NCI-H526 (cell line): ENCODE measurements around the gene RELA.

Experiments
- DNase-seq, 2 experiments: peaks; one replicate each; lab custom pipeline; 2025; lab: John Stamatoyannopoulos, UW

RELA gene

GRCh38 chr11:65633390-65634108 lies 29.2 kb downstream of the RELA start:
- DNase-seq: no peak

DNA sequence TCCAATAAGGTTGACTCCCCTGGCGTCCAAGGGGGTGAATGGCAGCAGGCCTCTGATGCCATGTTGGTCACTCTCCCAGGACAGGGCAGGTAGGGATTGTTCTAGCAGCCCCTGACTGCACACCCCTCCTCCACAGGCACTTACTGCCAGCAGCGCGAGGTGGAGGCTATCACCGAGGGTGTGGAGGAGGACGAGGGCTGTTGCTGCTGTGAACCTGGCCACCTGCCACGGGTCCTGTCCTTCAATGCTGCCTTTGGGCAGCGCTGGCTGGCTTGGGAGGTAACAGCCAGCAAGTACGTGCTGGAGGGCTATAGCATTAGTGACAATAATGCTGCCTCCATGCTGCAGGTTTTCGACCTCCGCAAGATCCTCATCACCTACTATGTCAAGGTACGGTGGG lies 32.5 kb downstream of the RELA start:
- no peak for DNase-seq

GRCh38 chr11:65629579-65629978 lies 33.1 kb downstream of the RELA start:
- no peak for DNase-seq

- DNase-seq: no peak
Measured at GRCh38 chr11:65627202-65627601, 35.5 kb downstream of the RELA start.

- DNase-seq: peak in 1 of 2 experiments; percentile 83
Measured at GRCh38 chr11:65625628-65626342, 36.9 kb downstream of the RELA start.

DNA sequence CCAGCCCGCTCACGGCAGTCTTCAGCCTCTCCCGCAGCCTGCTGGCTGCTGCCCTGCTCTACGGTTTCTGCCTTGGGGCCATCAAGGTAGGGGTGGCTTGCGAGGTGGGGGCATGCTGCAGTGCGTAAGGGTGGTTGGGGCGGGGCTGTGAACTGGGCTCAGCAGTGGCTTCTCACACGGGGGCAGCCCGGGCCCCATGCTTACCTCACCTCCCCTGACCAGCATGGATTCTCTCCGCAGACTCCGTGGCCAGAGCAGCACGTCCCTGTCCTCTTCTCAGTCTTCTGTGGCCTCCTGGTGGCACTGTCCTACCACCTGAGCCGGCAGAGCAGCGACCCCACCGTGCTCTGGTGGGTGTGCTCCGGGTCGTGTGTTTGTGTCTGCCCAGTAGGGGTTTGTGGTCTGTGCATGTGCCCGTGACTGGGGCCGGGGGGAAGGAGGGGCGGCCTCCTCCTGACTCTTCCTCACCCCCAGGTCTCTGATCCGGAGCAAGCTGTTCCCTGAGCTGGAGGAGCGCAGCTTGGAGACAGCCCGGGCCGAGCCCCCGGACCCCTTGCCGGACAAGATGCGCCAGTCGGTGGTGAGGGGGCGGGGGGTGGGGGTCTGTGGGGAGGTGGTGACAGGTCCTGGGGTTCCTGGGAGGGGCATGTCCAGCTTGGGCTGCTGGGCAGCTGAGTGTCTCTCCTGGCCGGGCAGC lies 37.6 kb downstream of the RELA start:
- DNase-seq: no peak

DNA sequence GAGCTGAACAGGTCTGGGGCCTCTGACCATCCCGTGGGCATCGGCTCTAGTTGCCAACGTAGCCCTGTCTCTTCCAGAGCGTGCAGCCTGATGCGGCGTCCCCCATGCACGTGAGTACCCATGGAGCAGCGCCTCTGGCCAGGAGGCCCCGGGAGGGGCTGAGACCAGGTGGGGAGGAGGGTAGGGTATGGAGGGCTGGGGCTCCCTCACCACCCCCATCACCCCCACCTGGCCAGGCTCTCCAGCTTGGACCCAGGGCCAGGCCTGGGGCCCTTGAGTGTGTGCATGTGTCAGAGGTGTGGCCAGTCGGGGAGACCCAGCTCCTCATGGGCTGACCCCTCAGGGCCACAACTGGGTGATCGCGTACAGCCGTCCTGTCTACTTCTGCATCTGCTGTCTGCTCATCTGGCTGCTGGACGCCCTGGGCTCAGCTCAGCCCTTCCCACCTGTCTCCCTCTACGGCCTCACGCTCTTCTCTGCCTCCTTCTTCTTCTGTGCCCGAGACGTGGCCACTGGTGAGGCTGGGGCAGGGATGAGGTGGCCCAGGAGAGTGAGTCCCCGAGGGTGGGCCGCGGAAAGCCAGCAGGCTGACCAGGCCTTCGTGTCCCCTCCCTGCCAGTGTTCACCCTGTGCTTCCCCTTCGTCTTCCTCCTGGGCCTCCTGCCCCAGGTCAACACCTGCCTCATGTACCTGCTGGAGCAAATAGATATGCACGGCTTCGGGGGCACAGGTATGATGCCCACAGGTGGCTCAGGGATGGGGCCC lies 38.7 kb downstream of the RELA start:
- DNase-seq: no peak

DNA sequence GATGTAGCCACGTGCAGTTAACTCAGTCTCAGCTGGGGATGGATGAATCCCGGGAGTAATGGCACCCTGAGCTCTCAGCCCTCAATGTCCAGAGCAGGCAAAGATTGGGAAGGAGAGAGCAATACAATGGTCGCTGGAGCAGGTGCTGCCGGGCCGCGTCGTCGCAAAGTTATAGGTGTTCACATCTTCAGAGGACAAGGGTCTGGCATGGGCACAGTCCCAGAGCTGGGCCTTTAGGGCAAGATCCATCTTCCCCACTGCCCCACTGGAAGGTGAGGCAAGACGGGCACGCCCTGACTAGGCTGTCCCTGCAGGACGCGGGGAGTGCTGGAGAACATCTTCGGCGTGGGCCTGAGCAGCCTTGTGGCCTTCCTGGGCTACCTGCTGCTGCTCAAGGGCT lies 39.5 kb downstream of the RELA start:
- no peak for DNase-seq

DNA sequence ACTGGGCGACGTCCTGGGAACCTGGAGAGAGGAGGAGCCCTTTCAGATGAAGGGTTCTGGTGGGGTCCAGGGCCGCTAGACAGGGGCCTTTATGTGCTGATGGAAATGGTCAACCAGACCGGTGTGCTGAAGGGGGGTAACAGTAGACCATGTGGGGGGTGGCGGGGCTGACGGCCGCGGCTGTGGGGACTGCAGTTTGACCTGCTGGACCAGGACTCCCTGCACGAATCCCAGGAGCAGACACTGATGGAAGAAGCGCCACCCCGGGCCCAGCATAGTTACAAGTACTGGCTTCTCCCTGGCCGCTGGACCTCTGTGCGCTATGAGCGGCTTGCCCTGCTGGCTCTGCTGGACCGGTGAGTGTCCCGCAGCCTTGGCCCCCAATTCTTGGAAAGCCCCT lies 40.7 kb downstream of the RELA start:
- no peak for DNase-seq

DNA sequence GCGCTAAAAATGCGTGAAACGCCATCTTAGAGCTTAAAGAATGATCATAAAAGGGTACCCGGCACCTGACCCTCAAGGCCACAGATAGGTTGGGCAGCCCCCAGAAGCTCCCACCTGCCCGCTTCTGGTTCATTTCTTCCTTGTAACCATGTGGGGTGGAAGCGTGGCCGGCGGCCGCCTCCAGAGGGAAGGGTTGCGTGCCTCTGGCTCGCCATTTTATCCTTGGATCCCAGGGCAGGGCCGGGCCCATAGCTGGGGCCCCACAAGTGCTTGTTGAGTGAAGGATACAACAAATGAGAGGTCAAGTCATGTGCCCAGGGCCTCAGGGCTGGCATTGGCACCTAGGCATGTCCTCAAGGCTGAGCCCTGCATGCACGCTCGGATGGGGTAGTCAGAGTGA lies 41.3 kb downstream of the RELA start:
- no peak for DNase-seq

GRCh38 chr11:65620666-65621065 lies 42.0 kb downstream of the RELA start:
- DNase-seq: no peak

- DNase-seq: no peak
Measured at GRCh38 chr11:65619281-65619928, 43.3 kb downstream of the RELA start.

- DNase-seq: no peak
Measured at GRCh38 chr11:65618763-65619162, 44.0 kb downstream of the RELA start.

DNA sequence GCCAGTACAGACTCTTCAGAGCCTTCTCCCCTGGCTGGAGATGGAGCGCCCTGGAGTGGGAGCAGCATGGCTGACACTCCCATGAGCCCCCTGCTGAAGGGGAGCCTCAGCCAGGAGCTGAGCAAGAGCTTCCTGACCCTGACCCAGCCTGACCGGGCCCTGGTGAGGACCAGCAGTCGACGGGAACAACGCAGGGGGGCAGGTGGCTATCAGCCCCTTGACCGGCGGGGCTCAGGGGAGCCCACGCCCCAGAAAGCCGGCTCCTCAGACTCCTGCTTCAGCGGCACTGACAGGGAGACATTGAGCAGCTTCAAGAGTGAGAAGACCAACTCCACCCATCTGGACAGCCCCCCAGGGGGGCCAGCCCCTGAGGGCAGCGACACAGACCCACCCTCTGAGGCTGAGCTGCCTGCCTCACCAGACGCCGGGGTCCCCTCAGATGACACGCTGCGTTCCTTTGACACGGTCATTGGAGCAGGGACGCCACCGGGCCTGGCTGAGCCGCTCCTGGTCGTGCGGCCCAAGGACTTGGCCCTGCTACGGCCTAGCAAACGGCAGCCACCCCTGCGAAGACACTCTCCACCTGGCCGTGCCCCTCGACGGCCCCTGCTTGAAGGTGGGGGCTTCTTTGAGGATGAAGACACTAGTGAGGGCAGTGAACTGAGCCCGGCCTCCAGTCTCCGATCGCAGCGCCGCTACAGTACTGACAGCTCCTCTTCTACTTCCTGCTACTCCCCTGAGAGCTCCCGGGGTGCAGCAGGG lies 44.5 kb downstream of the RELA start:
- no peak for DNase-seq

DNA sequence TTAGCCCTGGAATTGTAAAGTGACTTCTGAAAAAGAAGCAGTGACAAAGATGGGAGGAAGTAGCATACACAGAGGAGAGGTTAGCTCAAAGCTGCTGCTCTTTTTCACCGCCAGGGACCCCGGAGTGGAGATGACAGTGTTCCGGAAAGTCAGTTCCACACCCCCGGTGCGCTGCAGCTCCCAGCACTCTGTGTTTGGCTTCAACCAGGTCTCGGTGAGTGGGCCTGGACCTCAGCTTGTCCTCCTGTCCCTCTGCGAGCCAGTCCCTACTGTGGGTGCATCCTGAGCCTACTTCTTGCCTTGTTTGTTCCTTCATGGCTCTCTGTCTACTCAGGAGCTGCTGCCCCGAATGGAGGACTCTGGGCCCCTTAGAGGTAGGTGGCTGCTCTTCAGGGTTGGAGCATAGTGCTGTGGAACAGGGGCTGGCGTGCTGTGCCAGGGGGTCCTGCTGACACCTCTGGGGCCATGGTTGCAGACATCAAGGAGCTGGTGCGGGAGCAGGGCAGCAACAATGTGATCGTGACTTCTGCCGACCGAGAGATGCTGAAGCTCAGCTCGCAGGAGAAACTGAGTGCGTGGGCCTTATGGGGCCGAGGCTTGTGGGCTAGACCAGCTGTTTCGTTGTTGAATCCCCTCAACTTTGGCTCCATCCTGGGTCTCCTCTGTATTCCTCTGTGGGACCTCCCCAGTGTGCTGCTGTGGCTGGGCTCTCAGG lies 45.4 kb downstream of the RELA start:
- DNase-seq: no peak

DNA sequence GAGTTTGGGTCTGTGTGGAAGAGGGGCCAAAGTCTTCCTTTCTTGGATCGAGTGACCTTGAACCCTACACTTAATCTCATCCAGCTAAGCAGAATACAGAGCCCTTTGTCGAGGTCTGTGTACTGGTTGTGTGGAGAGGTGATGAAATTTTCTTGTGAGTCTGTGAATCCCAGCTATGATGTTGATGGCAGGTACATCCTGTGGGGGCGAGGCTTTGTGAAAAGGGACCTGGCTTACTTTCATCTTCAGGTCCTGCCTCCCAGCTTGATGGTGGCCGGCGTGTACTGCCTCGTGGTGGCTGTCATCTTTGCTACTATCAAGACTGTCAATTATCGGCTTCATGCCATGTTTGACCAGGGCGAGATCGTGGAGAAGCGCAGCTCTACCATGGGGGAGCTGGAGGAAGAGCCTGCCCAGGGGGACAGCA lies 46.1 kb downstream of the RELA start:
- DNase-seq: no peak

GRCh38 chr11:65615950-65616574 lies 46.7 kb downstream of the RELA start:
- peak in 1 of 2 experiments; percentile 78 for DNase-seq

GRCh38 chr11:65615229-65615949 lies 47.3 kb downstream of the RELA start, which contains the start of gene PCNX3:
Gene PCNX3, plus strand, starts transcription at chr11:65615776. Its CDS starts 536 bp downstream, at chr11:65616312.
- DNase-seq: peak; percentile 100
